T-cell (primary cell): ENCODE results near the gene CCDC137. TPM values are rescaled to one million over a fixed set of nuclear protein-coding genes. Genes with fewer than 3 reads are reported as not detected.

Source experiments
- ATAC-seq, 4 experiments: fragments of 200-7000 bp in 3 of 4; fragments of 150-1000 bp in 1 of 4; cut with Tn5 transposase; replicated peaks in 1 of 4; 1 replicate in 3 of 4; 2 replicates in 1 of 4; pipeline ENCODE4 v1.10.0; 2021; ENCODE audit warnings: moderate library complexity in 3 of 4, mild to moderate bottlenecking in 2 of 4, moderate number of reproducible peaks in 1 of 4
- CTCF ChIA-PET, 2 donors: fragments of 300-600 bp; sonication (Branson Sonifier 250); formaldehyde crosslinking; loops; one replicate each; lab custom pipeline; 2022; ENCODE audit warnings: antibody characterized with exemption in 2 of 2; lab: Charles Lee
- POLR2A ChIA-PET, 2 donors: fragments of 300-600 bp; sonication (Branson Sonifier 250); formaldehyde crosslinking; loops; one replicate each; lab custom pipeline; 2022; ENCODE audit warnings: antibody characterized with exemption in 2 of 2; lab: Charles Lee
- DNase-seq, 35 experiments: peaks; one replicate each; pipeline versions ENCODE4 v3.0.0 to v3.0.0-alpha.2; 2013 to 2023
- H3K27ac ChIP-seq: one replicate; pipeline ENCODE4 v1.5.1; 2013; ENCODE audit warnings: low read length
- H3K27me3 ChIP-seq, 2 experiments: replicated peaks in 1 of 2; 1 replicate in 1 of 2; 2 replicates in 1 of 2; pipeline versions ENCODE4 v1.6.1 to v1.7.0; 2013; ENCODE audit warnings: low read length in 1 of 2, mixed read lengths in 1 of 2; ENCODE audit not compliant: control insufficient read depth in 2 of 2, insufficient read depth in 2 of 2; ENCODE audit errors: extremely low read depth in 1 of 2
- H3K36me3 ChIP-seq, 2 donors: 1 replicate in 1 of 2; 2 replicates in 1 of 2; pipeline versions ENCODE4 v1.6.1 to v1.7.0; 2013; ENCODE audit warnings: low read length in 1 of 2; ENCODE audit not compliant: control insufficient read depth in 2 of 2, insufficient read depth in 1 of 2; ENCODE audit errors: extremely low read depth in 1 of 2
- H3K4me1 ChIP-seq, 2 experiments: 1 replicate in 1 of 2; 2 replicates in 1 of 2; pipeline versions ENCODE4 v1.6.1 to v1.7.0; 2013; ENCODE audit warnings: low read length in 2 of 2, mixed read lengths in 1 of 2; ENCODE audit not compliant: insufficient read depth in 2 of 2, control insufficient read depth in 1 of 2; ENCODE audit errors: extremely low read depth in 1 of 2
- H3K4me3 ChIP-seq, 2 donors: 1 replicate in 1 of 2; 2 replicates in 1 of 2; pipeline versions ENCODE4 v1.5.1 to v1.7.0; 2013; ENCODE audit warnings: mild to moderate bottlenecking in 2 of 2, low read length in 1 of 2, moderate library complexity in 1 of 2; ENCODE audit not compliant: control insufficient read depth in 1 of 2; ENCODE audit errors: extremely low read depth in 1 of 2
- H3K9me3 ChIP-seq: 2 replicates; pipeline ENCODE4 v1.7.0; 2013
- H3K27ac Mint-ChIP-seq, 2 donors: one replicate each; pipeline ENCODE4 v1.8.0; 2020 to 2021; ENCODE audit warnings: mild to moderate bottlenecking in 2 of 2, mixed read lengths in 2 of 2
- H3K27me3 Mint-ChIP-seq, 2 donors: one replicate each; pipeline ENCODE4 v1.8.0; 2021 to 2022; ENCODE audit warnings: mixed read lengths in 2 of 2
- H3K36me3 Mint-ChIP-seq: one replicate; pipeline ENCODE4 v1.8.0; 2021; ENCODE audit warnings: mixed read lengths
- H3K4me1 Mint-ChIP-seq, 3 donors: one replicate each; pipeline ENCODE4 v1.8.0; 2020 to 2022; ENCODE audit warnings: mixed read lengths in 3 of 3, mild to moderate bottlenecking in 1 of 3
- H3K4me3 Mint-ChIP-seq, 3 donors: one replicate each; pipeline ENCODE4 v1.8.0; 2020 to 2022; ENCODE audit warnings: mild to moderate bottlenecking in 3 of 3, mixed read lengths in 3 of 3, moderate library complexity in 3 of 3
- H3K9me3 Mint-ChIP-seq, 3 donors: one replicate each; pipeline ENCODE4 v1.8.0; 2020 to 2022; ENCODE audit warnings: mixed read lengths in 3 of 3
- WGBS: methylation state at CpG from one replicate; pipeline ENCODE4 v1.1.5; 2013; ENCODE audit warnings: missing lambda C conversion rate; ENCODE audit not compliant: insufficient coverage; 5-methylcytosine and 5-hydroxymethylcytosine counted together
- total RNA-seq, 35 experiments: library from RNA in 6 of 35; stranded (reverse) in 6 of 35; fragments of 120-200 nt in 1 of 35; gene quantifications; one replicate each; pipeline versions ENCODE4 v1.2.1 to v1.2.4 and lab custom pipeline; 2013 to 2026

Gene CCDC137
- total RNA-seq, 5 donors from 2014 or later (not counting 1 experiment from before 2014, with no cell fraction given): 15.9 to 33.9 (median 30.0) TPM

GRCh38 chr17:81720267-81721071 is 53.9 kb downstream of the CCDC137 start:
- no peak overlapping the region for H3K4me3 ChIP-seq
- H3K4me1 Mint-ChIP-seq: no peaks in the 10 kb centered on the region
- H3K27ac Mint-ChIP-seq: no peak overlapping the region
- no peaks in the 10 kb centered on the region for H3K4me1 ChIP-seq
- H3K36me3 ChIP-seq: no peaks in the 10 kb centered on the region
- ChIA-PET POLR2A (no interaction called here), CTCF (no interaction called here)
- no peaks in the 10 kb centered on the region for H3K36me3 Mint-ChIP-seq
- peaks cover 0 to 7% of the 10 kb centered on the region in 2 donors for H3K27me3 Mint-ChIP-seq
- H3K9me3 Mint-ChIP-seq: no peaks in the 10 kb centered on the region
- no peaks in the 10 kb centered on the region for H3K9me3 ChIP-seq
- 89% methylated on average over 32 of the region's 33 CpGs for WGBS
- H3K4me3 Mint-ChIP-seq: no peak overlapping the region
- no peak for ATAC-seq
- no peak for DNase-seq
- H3K27me3 ChIP-seq: peaks cover 2 to 23% of the 10 kb centered on the region in 2 experiments
- no peak overlapping the region for H3K27ac ChIP-seq

- H3K4me1 Mint-ChIP-seq: no peaks in the 10 kb centered on the region
- ChIA-PET POLR2A (no interaction called here), CTCF (interaction anchor here in 1 of 2 donors (0.7 kb wide), 1 partner anchor 119 kb away, joined by 3 read pairs; no protein-coding TSS in a partner anchor)
Measured at GRCh38 chr17:81722184-81723120, 55.9 kb downstream of the CCDC137 start.

More at GRCh38 chr17:81722184-81723120, 55.9 kb downstream of the CCDC137 start:
- H3K9me3 ChIP-seq: no peaks in the 10 kb centered on the region
- WGBS: 66% methylated on average over 6 of the region's 10 CpGs
- H3K4me3 ChIP-seq: no peak overlapping the region
- H3K27ac Mint-ChIP-seq: no peak overlapping the region
- H3K27ac ChIP-seq: no peak overlapping the region
- H3K36me3 Mint-ChIP-seq: no peaks in the 10 kb centered on the region
- H3K36me3 ChIP-seq: no peaks in the 10 kb centered on the region
- peaks cover 2 to 38% of the 10 kb centered on the region in 2 experiments for H3K27me3 ChIP-seq
- H3K4me3 Mint-ChIP-seq: no peak overlapping the region
- H3K9me3 Mint-ChIP-seq: no peaks in the 10 kb centered on the region
- no peak for ATAC-seq
- peaks cover 3 to 18% of the 10 kb centered on the region in 2 donors for H3K27me3 Mint-ChIP-seq
- DNase-seq: no peak
- H3K4me1 ChIP-seq: no peaks in the 10 kb centered on the region

Other genes with a start within 250 kb of the CCDC137 start
- 1,000 to 10,000 TPM; 1,183 to 1,383 (median 1,262) TPM for gene ACTG1, start 153.9 kb upstream of the CCDC137 start, total RNA-seq
- gene FSCN2, start 138.4 kb upstream of the CCDC137 start, total RNA-seq: 1 to 10 TPM in 3 of 5 donors, under 1 TPM in 2; 0.91 to 4.2 (median 1.2) TPM
- 10 to 100 TPM; 31.7 to 62.1 (median 59.0) TPM for gene FAAP100, start 114.4 kb upstream of the CCDC137 start, total RNA-seq
- 10 to 100 TPM; 79.0 to 96.1 (median 87.2) TPM for gene NPLOC4, start 29.6 kb upstream of the CCDC137 start, total RNA-seq
- gene TSPAN10, start 29.5 kb upstream of the CCDC137 start, total RNA-seq: 1 to 10 TPM in 2 of 5 donors, under 1 TPM in 3; 0.58 to 1.5 (median 0.66) TPM
- 1 to 10 TPM in 4 of 5 donors, under 1 TPM in 1; 0.33 to 4.6 (median 1.8) TPM for gene PDE6G, start 10.2 kb upstream of the CCDC137 start, total RNA-seq
- gene OXLD1, start 132 bp upstream of the CCDC137 start, total RNA-seq: 10 to 100 TPM; 34.1 to 93.3 (median 68.1) TPM
- 10 to 100 TPM; 30.9 to 51.0 (median 39.3) TPM for gene ARL16, start 17.1 kb downstream of the CCDC137 start, total RNA-seq
- gene HGS, start 17.3 kb downstream of the CCDC137 start, total RNA-seq: 100 to 1,000 TPM; 114 to 205 (median 181) TPM
- gene MRPL12, start 36.6 kb downstream of the CCDC137 start, total RNA-seq: 10 to 100 TPM; 18.5 to 33.5 (median 31.4) TPM
- 1 to 10 TPM; 3.3 to 8.3 (median 7.4) TPM for gene SLC25A10, start 45.5 kb downstream of the CCDC137 start, total RNA-seq
- gene GCGR, start 137.4 kb downstream of the CCDC137 start, total RNA-seq: under 1 TPM in 1 of 5 donors, not detected in 4; 0.13 TPM
- gene MCRIP1, start 166.6 kb downstream of the CCDC137 start, total RNA-seq: 10 to 100 TPM; 46.4 to 92.4 (median 77.1) TPM
- not detected for gene PPP1R27, start 168.3 kb downstream of the CCDC137 start, total RNA-seq
- gene P4HB, start 193.8 kb downstream of the CCDC137 start, total RNA-seq: 100 to 1,000 TPM; 228 to 324 (median 269) TPM
- 100 to 1,000 TPM; 473 to 577 (median 504) TPM for gene ARHGDIA, start 204.6 kb downstream of the CCDC137 start, total RNA-seq
- 10 to 100 TPM; 58.2 to 82.9 (median 63.4) TPM for gene ALYREF, start 224.8 kb downstream of the CCDC137 start, total RNA-seq
- gene ANAPC11, start 225.0 kb downstream of the CCDC137 start, total RNA-seq: 10 to 100 TPM; 37.6 to 61.3 (median 51.1) TPM
- gene NPB, start 235.5 kb downstream of the CCDC137 start, total RNA-seq: under 1 TPM; 0.16 to 0.51 (median 0.41) TPM
- 10 to 100 TPM; 24.5 to 55.2 (median 48.2) TPM for gene PCYT2, start 244.7 kb downstream of the CCDC137 start, total RNA-seq